Heart right ventricle (tissue), 16 donors: ENCODE measurements around the gene ANO2. TPM values are rescaled to one million over a fixed set of nuclear protein-coding genes. Genes with fewer than 3 reads are reported as not detected.
"Not testable (repeated sequence)": the region's sequence is repeated elsewhere in the genome, so short reads cannot be mapped to it uniquely, and the experiment has no call there.

Source experiments
- ATAC-seq, 8 donors: fragments of 200-7000 bp; cut with Tn5 transposase; one replicate each; pipeline ENCODE4 v1.9.1; 2020; ENCODE audit warnings: mild to moderate bottlenecking in 8 of 8, moderate library complexity in 8 of 8, moderate number of reproducible peaks in 1 of 8
- DNase-seq, 2 donors: peaks; one replicate each; pipeline ENCODE4 v3.0.0-alpha.2; 2020
- H3K27ac ChIP-seq, 10 donors: fragments of 200-600 bp; sonication (generic) in 2 of 10; one replicate each; pipeline versions ENCODE4 v1.5.0 to v1.8.0; 2020 to 2022; ENCODE audit warnings: mild to moderate bottlenecking in 3 of 10
- H3K27me3 ChIP-seq, 7 donors: fragments of 200-600 bp; one replicate each; pipeline ENCODE4 v1.8.0; 2021 to 2022; ENCODE audit warnings: mild to moderate bottlenecking in 2 of 7
- H3K36me3 ChIP-seq, 9 donors: fragments of 200-600 bp; sonication (generic) in 1 of 9; one replicate each; pipeline versions ENCODE4 v1.5.0 to v1.8.0; 2020 to 2022; ENCODE audit warnings: mild to moderate bottlenecking in 2 of 9
- H3K4me1 ChIP-seq, 9 donors: fragments of 200-600 bp; sonication (generic) in 1 of 9; one replicate each; pipeline versions ENCODE4 v1.5.0 to v1.8.0; 2020 to 2022; ENCODE audit warnings: mild to moderate bottlenecking in 4 of 9
- H3K4me3 ChIP-seq, 10 donors: fragments of 200-600 bp; sonication (generic) in 2 of 10; one replicate each; pipeline versions ENCODE4 v1.5.0 to v1.8.0; 2020 to 2022; ENCODE audit warnings: mild to moderate bottlenecking in 7 of 10, moderate library complexity in 2 of 10
- H3K9me3 ChIP-seq, 11 donors: fragments of 200-600 bp in 10 of 11; sonication (generic) in 2 of 11; one replicate each; pipeline versions ENCODE4 v1.5.0 to v1.8.0; 2013 to 2022; ENCODE audit warnings: mild to moderate bottlenecking in 2 of 11, control low read depth in 1 of 11, moderate library complexity in 1 of 11
- WGBS, 2 donors: extraction: QIAGEN DNeasy Blood & Tissue Kit; methylation state at CpG; one replicate each; pipeline ENCODE4 v1.1.7; 2013; ENCODE audit warnings: inconsistent platforms in 1 of 2; 5-methylcytosine and 5-hydroxymethylcytosine counted together
- intact Hi-C, 10 donors: fragments of 100-400 bp; cut with DNase I; formaldehyde crosslinking; loops; one replicate each; pipeline versions ENCODE4 v1.11.1 to v1.14.2; 2022
- polyA plus RNA-seq, 2 donors: library from polyadenylated mRNA; stranded (reverse); fragments of 200-250 nt; gene quantifications; one replicate each; pipeline ENCODE4 v1.2.3, GENCODE V29; 2013
- total RNA-seq, 10 donors: library from RNA; stranded (reverse); fragmentation: NEBNext Ultra II Directional in 3 of 10; extraction: Animal tissue kit (Norgen Biotek cat#: 25700) in 3 of 10; gene quantifications; one replicate each; pipeline versions ENCODE4 v1.2.1 to v1.2.4, GENCODE V29; 2021 to 2023
- TF ChIP-seq, protein P1 (sequence below), 9 donors: fragments of 200-600 bp; sonication (generic) in 2 of 9; IDR thresholded peaks; one replicate each; pipeline versions ENCODE4 v1.5.0 to v1.8.0; 2021 to 2022; ENCODE audit warnings: antibody characterized with exemption in 9 of 9, mild to moderate bottlenecking in 5 of 9, moderate library complexity in 1 of 9
- donor health status: Arrhythmogenic right ventricular cardiomyopathy.
- donor health status: ischemic (EF 13 %, LVEDD 7.1; RV severe dilation, severe dysfunction).
- donor health status: healthy with polysubstance abuse.
- donor health status: DM: no; HTN: yes; CAD: no.
- donor health status: DM: no; HTN: no; CAD: no.
- donor health status: ischemic (EF 25% LVEDD 6.9; RV normal size, moderate dysfunction).
- donor health status: ischemic (EF 25% LVEDD 5.7; RV mildly dilated, moderate dysfunction).
- donor health status: healthy.
- donor health status: DM: yes; HTN: yes; CAD: no.
- donor health status: Ischemic cardiomyopathy.
- donor health status: ischemic (EF 35%, LVEDD 5.7; RV mildly dilated, moderate dysfunction).
- donor health status: nonischemic (EF 11% LVEDD 7.7; RV severe dilation, severe dysfunction).
- donor health status: DM: yes; HTN: yes; CAD: no.
- donor health status: PGD.
- donor health status: ischemic (EF 29% LVEDD 5.4; RV normal size, mild dysfunction).
- donor health status: nonischemic (EF 23%, LVEDD 6.1; RV moderate dilation, normal function).

Gene ANO2
- total and polyA plus RNA-seq, 12 donors: 4.0 to 15.2 (median 12.0) TPM

DNA sequence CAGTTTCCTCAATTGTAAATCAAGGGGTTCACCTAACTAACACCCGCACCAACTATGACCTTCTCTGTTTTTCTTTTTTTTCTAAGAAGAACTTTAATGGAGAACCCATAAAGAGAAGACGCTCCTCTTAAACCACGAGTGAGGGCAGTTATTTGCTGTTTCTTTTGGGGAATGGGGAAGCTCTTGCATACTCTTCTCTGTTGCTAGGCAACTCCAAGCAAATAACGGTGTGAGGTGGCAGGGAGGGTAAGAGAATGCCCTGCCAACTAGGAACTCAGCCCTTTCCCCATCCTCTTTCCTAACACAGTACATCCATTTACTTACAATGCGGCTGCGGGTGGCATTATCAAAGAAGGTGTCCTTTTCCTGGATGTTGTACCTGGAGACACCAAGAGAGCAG is 114.9 kb downstream of the ANO2 start:
- Histone ChIP-seq H3K36me3 (peaks cover 0 to 73% (median 0%) of the 10 kb centered on the region in 9 donors), H3K4me1 (no peaks in the 10 kb centered on the region), H3K9me3 (no peaks in the 10 kb centered on the region), H3K27me3 (peaks cover 0 to 25% (median 13%) of the 10 kb centered on the region in 7 donors), H3K27ac (no peak overlapping the region), H3K4me3 (no peak overlapping the region)
- intact Hi-C loops: no loop called here
- ATAC-seq (no peak), DNase-seq (no peak)
- 69% methylated on average over 6 of the region's 6 CpGs for WGBS, 2 donors
- TF ChIP-seq, protein P1, sequence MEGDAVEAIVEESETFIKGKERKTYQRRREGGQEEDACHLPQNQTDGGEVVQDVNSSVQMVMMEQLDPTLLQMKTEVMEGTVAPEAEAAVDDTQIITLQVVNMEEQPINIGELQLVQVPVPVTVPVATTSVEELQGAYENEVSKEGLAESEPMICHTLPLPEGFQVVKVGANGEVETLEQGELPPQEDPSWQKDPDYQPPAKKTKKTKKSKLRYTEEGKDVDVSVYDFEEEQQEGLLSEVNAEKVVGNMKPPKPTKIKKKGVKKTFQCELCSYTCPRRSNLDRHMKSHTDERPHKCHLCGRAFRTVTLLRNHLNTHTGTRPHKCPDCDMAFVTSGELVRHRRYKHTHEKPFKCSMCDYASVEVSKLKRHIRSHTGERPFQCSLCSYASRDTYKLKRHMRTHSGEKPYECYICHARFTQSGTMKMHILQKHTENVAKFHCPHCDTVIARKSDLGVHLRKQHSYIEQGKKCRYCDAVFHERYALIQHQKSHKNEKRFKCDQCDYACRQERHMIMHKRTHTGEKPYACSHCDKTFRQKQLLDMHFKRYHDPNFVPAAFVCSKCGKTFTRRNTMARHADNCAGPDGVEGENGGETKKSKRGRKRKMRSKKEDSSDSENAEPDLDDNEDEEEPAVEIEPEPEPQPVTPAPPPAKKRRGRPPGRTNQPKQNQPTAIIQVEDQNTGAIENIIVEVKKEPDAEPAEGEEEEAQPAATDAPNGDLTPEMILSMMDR (IDR thresholded peaks at IDR 0.05): no peak

DNA sequence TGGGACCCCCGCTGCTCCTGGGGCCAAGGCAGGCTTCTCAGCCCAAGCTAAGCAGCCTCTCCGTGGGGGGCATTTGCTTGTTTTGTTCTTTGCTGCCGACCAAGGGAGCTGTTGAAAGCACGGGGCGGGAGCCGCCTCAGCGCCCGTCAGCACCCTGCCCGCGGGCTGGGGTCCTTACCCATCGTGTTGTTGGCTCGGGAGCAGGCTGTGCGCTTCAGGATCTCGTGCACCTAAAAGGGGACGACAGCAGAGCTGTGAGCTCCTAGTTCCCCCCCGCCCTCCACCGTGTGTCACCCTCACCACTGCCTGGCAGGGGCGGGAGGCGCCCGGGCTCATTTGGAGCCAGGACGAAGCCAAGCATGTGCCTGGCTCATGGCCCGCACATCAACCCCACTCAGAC is 117.5 kb downstream of the ANO2 start:
- TF ChIP-seq, protein P1 (IDR thresholded peaks at IDR 0.05): no peak
- DNase-seq: no peak
- H3K36me3 ChIP-seq: peaks cover 0 to 86% (median 0%) of the 10 kb centered on the region in 9 donors
- no peak overlapping the region for H3K27ac ChIP-seq
- 57 to 66% methylated on average over 22 of the region's 22 CpGs for WGBS, 2 donors
- ATAC-seq: peak in 2 of 8 donors; percentile 10 to 20
- intact Hi-C loops: no loop called here
- H3K9me3 ChIP-seq: peaks cover 0 to 15% (median 0%) of the 10 kb centered on the region in 11 donors
- no peaks in the 10 kb centered on the region for H3K4me1 ChIP-seq
- H3K27me3 ChIP-seq: peaks cover 0 to 25% (median 13%) of the 10 kb centered on the region in 7 donors
- H3K4me3 ChIP-seq: no peak overlapping the region

DNA sequence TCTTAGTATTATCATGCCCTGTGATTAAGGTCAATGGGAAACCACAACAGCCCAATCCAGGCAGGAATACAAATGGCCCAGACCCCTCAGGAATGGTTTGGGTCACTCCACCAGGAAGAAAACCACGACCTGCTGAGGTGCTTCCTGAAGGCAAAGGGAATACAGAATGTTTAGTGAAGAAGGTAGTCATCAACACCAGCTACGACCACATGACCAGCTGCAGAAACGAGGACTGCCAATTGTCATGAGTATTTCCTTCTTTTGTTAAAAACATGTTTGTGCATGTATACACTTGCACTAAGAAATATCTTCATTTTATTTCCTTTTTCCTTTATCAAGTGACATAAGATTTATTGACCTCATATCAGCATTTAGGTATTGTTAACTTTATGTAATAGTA is 119.3 kb downstream of the ANO2 start:
- DNase-seq, H3K4me1 ChIP-seq, H3K27ac ChIP-seq, intact Hi-C loops, H3K4me3 ChIP-seq, ATAC-seq: not testable (repeated sequence)
- Histone ChIP-seq H3K36me3 (peaks cover 0 to 80% (median 0%) of the 10 kb centered on the region in 9 donors), H3K9me3 (peaks cover 0 to 27% (median 0%) of the 10 kb centered on the region in 11 donors), H3K27me3 (peaks cover 0 to 25% (median 13%) of the 10 kb centered on the region in 7 donors)
- WGBS, 2 donors: 75% methylated on average over 3 of the region's 3 CpGs

DNA sequence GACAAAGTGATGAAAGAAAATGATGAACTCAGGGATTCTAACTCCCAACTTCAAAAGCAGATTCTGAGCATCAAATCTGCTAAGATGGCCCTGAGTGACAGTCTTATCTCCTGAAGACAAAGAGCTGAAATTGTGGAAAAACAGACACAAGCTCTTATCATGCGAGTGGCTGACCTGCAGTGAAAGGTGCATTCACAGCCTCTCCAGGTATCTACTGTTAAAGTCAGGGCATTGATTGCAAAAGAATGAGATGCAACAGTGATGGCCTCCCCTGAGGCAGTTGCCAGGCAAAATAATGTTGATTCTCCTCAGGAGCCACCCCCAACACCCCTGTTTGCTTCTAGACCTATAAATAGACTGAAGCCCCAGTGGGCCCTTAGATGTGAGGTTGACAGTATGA is 126.2 kb downstream of the ANO2 start:
- ATAC-seq, H3K4me1 ChIP-seq, DNase-seq, H3K27ac ChIP-seq, intact Hi-C loops, H3K4me3 ChIP-seq, H3K27me3 ChIP-seq: not testable (repeated sequence)
- H3K9me3 ChIP-seq: peaks cover 0 to 44% (median 6%) of the 10 kb centered on the region in 11 donors
- 92 to 98% methylated on average over 1 of the region's 1 CpG for WGBS, 2 donors
- peaks cover 0 to 17% (median 0%) of the 10 kb centered on the region in 9 donors for H3K36me3 ChIP-seq

DNA sequence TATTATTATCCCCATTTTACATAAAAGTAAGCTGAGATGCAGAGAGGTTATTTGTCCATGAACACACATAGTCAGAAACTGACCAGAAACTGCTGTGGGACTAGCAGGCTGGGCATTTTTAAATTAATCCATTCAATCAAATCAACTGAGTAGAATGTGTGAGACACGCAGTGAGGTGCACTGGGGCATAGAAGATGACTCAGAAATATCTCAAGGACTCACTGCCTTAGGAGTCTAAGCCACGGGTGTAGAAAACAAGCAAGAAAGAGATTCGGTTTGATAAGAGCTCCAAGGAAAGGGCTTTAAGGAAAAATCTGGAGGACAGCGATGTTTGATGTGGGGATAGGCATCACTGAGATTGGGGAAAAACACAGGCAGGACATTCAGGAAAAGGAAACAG is 127.8 kb downstream of the ANO2 start:
- H3K36me3 ChIP-seq: peaks cover 0 to 8% (median 0%) of the 10 kb centered on the region in 9 donors
- no peak for ATAC-seq
- TF ChIP-seq, protein P1 (IDR thresholded peaks at IDR 0.05): no peak
- H3K4me3 ChIP-seq: no peak overlapping the region
- WGBS, 2 donors: 82 to 86% methylated on average over 4 of the region's 4 CpGs
- no peaks in the 10 kb centered on the region for H3K4me1 ChIP-seq
- H3K27ac ChIP-seq: no peak overlapping the region
- peaks cover 0 to 30% (median 6%) of the 10 kb centered on the region in 11 donors for H3K9me3 ChIP-seq
- no peaks in the 10 kb centered on the region for H3K27me3 ChIP-seq
- DNase-seq: no peak
- intact Hi-C loops: no loop called here
